HEK293 (cell line): Measurements from ENCODE around the gene SYCP2.

Source experiments
- CTCF ChIA-PET: fragments of 350-600 bp; formaldehyde crosslinking; extraction: SDS; loops from one replicate; lab custom pipeline; 2021; ENCODE audit warnings: antibody characterized with exemption; lab: Yijun Ruan, JAX
- POLR2A ChIA-PET: fragments of 300-600 bp; formaldehyde crosslinking; extraction: SDS; loops from one replicate; lab custom pipeline; 2020; ENCODE audit warnings: antibody characterized with exemption, inconsistent platforms; lab: Yijun Ruan, JAX
- H3K27ac ChIP-seq: fragments of 200-500 bp; sonication (Bioruptor generic); 2 replicates; pipeline ENCODE4 v1.5.1; 2014; ENCODE audit warnings: low read depth, low read length, control low read depth, inconsistent platforms; ENCODE audit errors: extremely low read depth
- H3K36me3 ChIP-seq, 2 experiments: fragments of 200-500 bp in 1 of 2; sonication (Bioruptor generic) in 1 of 2; 1 replicate in 1 of 2; 2 replicates in 1 of 2; pipeline ENCODE4 v1.5.1; 2014 to 2017; ENCODE audit warnings: inconsistent platforms in 2 of 2, low read length in 2 of 2; ENCODE audit not compliant: control insufficient read depth in 2 of 2, insufficient read depth in 1 of 2
- H3K4me1 ChIP-seq: fragments of 200-500 bp; sonication (Bioruptor generic); 2 replicates; pipeline ENCODE4 v1.5.1; 2014; ENCODE audit warnings: mild to moderate bottlenecking, low read length, inconsistent platforms; ENCODE audit not compliant: control insufficient read depth, insufficient read depth
- H3K4me3 ChIP-seq: 2 replicates; pipeline ENCODE4 v1.5.1; 2011; ENCODE audit warnings: low read depth, mild to moderate bottlenecking, control low read depth, low read length, moderate library complexity
- H3K9me3 ChIP-seq: fragments of 200-500 bp; sonication (Bioruptor generic); 2 replicates; pipeline ENCODE4 v1.5.1; 2014; ENCODE audit warnings: low read depth, low read length, inconsistent platforms; ENCODE audit not compliant: control insufficient read depth, insufficient read depth
- ATF2 ChIP-seq: fragments of 450-650 bp; formaldehyde crosslinking; IDR thresholded peaks from 2 replicates; pipeline ENCODE4 v1.5.1; 2016; ENCODE audit warnings: missing biosample characterization, missing genetic modification characterization, low read depth
- PRDM6 ChIP-seq: fragments of 450-650 bp; formaldehyde crosslinking; IDR thresholded peaks from 2 replicates; pipeline ENCODE4 v1.5.1; 2017; ENCODE audit warnings: missing biosample characterization, missing genetic modification characterization
- SCRT1 ChIP-seq: fragments of 450-650 bp; formaldehyde crosslinking; IDR thresholded peaks from 2 replicates; pipeline ENCODE4 v1.5.1; 2016; ENCODE audit warnings: missing biosample characterization, missing genetic modification characterization, borderline replicate concordance
- SCRT2 ChIP-seq: fragments of 450-650 bp; formaldehyde crosslinking; IDR thresholded peaks from 2 replicates; pipeline ENCODE4 v1.5.1; 2016; ENCODE audit warnings: missing biosample characterization, missing genetic modification characterization
- TCF7L2 ChIP-seq: IDR thresholded peaks from 2 replicates; pipeline ENCODE4 v1.6.1; 2011; ENCODE audit warnings: low read depth, mild to moderate bottlenecking, inconsistent platforms, low read length, moderate library complexity, borderline replicate concordance
- TSHZ1 ChIP-seq: fragments of 450-650 bp; formaldehyde crosslinking; IDR thresholded peaks from 2 replicates; pipeline ENCODE4 v1.5.1; 2016; ENCODE audit warnings: missing biosample characterization, missing genetic modification characterization, borderline replicate concordance
- WT1 ChIP-seq: fragments of 450-650 bp; formaldehyde crosslinking; IDR thresholded peaks from 2 replicates; pipeline ENCODE4 v1.5.1; 2016; ENCODE audit warnings: missing biosample characterization, missing genetic modification characterization
- ZBTB21 ChIP-seq: fragments of 450-650 bp; formaldehyde crosslinking; IDR thresholded peaks from 2 replicates; pipeline ENCODE4 v1.5.1; 2017; ENCODE audit warnings: missing biosample characterization, missing genetic modification characterization
- ZBTB8A ChIP-seq: fragments of 450-650 bp; formaldehyde crosslinking; IDR thresholded peaks from 2 replicates; pipeline ENCODE4 v1.5.1; 2016; ENCODE audit warnings: missing biosample characterization, missing genetic modification characterization
- ZFP41 ChIP-seq: fragments of 450-650 bp; formaldehyde crosslinking; IDR thresholded peaks from 2 replicates; pipeline ENCODE4 v1.5.1; 2016; ENCODE audit warnings: missing biosample characterization, missing genetic modification characterization, borderline replicate concordance
- ZFP69B ChIP-seq: fragments of 450-650 bp; formaldehyde crosslinking; IDR thresholded peaks from 2 replicates; pipeline ENCODE4 v1.5.1; 2016; ENCODE audit warnings: missing biosample characterization, missing genetic modification characterization
- ZNF121 ChIP-seq: fragments of 450-650 bp; formaldehyde crosslinking; IDR thresholded peaks from 2 replicates; pipeline ENCODE4 v1.5.1; 2016; ENCODE audit warnings: missing biosample characterization, missing genetic modification characterization
- ZNF174 ChIP-seq: fragments of 450-650 bp; formaldehyde crosslinking; IDR thresholded peaks from 2 replicates; pipeline ENCODE4 v1.5.0; 2017; ENCODE audit warnings: missing biosample characterization, mild to moderate bottlenecking, missing genetic modification characterization
- ZNF404 ChIP-seq: fragments of 450-650 bp; formaldehyde crosslinking; IDR thresholded peaks from 2 replicates; pipeline ENCODE4 v1.5.1; 2017; ENCODE audit warnings: missing biosample characterization, missing genetic modification characterization
- ZNF488 ChIP-seq: fragments of 450-650 bp; formaldehyde crosslinking; IDR thresholded peaks from 2 replicates; pipeline ENCODE4 v1.5.1; 2016; ENCODE audit warnings: missing biosample characterization, missing genetic modification characterization
- ZNF510 ChIP-seq: fragments of 450-650 bp; formaldehyde crosslinking; IDR thresholded peaks from 2 replicates; pipeline ENCODE4 v1.5.1; 2018; ENCODE audit warnings: mild to moderate bottlenecking, missing genetic modification characterization, missing biosample characterization; ENCODE audit not compliant: insufficient replicate concordance
- ZNF654 ChIP-seq: fragments of 450-650 bp; formaldehyde crosslinking; IDR thresholded peaks from 2 replicates; pipeline ENCODE4 v1.5.1; 2016; ENCODE audit warnings: low read depth, missing biosample characterization, missing genetic modification characterization
- ZSCAN4 ChIP-seq: fragments of 450-650 bp; formaldehyde crosslinking; IDR thresholded peaks from 2 replicates; pipeline ENCODE4 v1.5.1; 2017; ENCODE audit warnings: missing biosample characterization, missing genetic modification characterization
- TF ChIP-seq, protein P1 (sequence below): fragments of 450-650 bp; formaldehyde crosslinking; IDR thresholded peaks from 2 replicates; pipeline ENCODE4 v1.5.1; 2016; ENCODE audit warnings: missing biosample characterization, missing genetic modification characterization

The SYCP2 gene

DNA sequence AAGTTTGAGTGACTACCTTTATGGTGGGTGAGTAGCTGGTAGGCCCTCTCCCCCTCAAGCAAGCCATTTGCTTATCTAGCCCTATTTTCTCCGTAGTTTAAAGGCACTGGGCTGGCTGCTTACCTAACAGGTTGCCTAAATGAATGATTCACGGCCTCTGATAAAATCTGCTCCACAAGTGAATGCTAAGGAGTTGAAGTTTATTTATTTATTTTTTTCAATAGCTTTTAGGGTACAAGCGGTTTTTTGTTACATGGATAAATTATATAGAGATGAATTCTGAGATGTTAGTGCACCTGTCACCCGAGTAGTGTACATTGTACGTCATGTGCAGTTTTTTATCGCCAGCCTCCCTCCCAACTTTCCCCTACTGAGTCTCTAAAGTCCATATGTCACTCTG, 16.5 kb upstream of the SYCP2 start:
- CTCF ChIA-PET, result interaction anchor here (1.0 to 3.0 kb wide), 5 partner anchors 10 to 313 kb away, joined by 3 to 12 read pairs (median 7); partner anchors contain the start of genes FAM217B, PPP1R3D and SYCP2
- Histone ChIP-seq H3K36me3 (peaks cover 0 to 6% of the 10 kb centered on the region in 2 experiments; a peak in 2 of 3 replicates), H3K9me3 (no peaks in the 10 kb centered on the region), H3K4me1 (0 out of 2 replicates have a peak, but pooled peaks cover 7% of the 10 kb centered on the region), H3K4me3 (no peak overlapping the region), H3K27ac (no peak overlapping the region)
- POLR2A ChIA-PET, result interaction anchor here (2.7 kb wide), 1 partner anchor 9 kb away, joined by 6 read pairs; the partner anchor contains the start of genes FAM217B and PPP1R3D
- TF ChIP-seq ZNF404 (tag by site-specific recombination) (no peak), ZBTB21 (tag by site-specific recombination) (no peak), ZNF174 (tag by site-specific recombination) (no peak), ZFP41 (tag by site-specific recombination) (no peak), ZNF121 (no peak), WT1 (peak; percentile 70), SCRT1 (tag by site-specific recombination) (peak; percentile 43; the same call in 1 of the 2 replicates), ZBTB8A (tag by site-specific recombination) (0 out of 2 replicates have a peak, but pooled peaks have one; percentile 20), ATF2 (tag by site-specific recombination) (no peak), SCRT2 (tag by site-specific recombination) (peak; percentile 51), PRDM6 (tag by site-specific recombination) (peak; percentile 63), TCF7L2 (no peak)
- TF ChIP-seq, protein P1, sequence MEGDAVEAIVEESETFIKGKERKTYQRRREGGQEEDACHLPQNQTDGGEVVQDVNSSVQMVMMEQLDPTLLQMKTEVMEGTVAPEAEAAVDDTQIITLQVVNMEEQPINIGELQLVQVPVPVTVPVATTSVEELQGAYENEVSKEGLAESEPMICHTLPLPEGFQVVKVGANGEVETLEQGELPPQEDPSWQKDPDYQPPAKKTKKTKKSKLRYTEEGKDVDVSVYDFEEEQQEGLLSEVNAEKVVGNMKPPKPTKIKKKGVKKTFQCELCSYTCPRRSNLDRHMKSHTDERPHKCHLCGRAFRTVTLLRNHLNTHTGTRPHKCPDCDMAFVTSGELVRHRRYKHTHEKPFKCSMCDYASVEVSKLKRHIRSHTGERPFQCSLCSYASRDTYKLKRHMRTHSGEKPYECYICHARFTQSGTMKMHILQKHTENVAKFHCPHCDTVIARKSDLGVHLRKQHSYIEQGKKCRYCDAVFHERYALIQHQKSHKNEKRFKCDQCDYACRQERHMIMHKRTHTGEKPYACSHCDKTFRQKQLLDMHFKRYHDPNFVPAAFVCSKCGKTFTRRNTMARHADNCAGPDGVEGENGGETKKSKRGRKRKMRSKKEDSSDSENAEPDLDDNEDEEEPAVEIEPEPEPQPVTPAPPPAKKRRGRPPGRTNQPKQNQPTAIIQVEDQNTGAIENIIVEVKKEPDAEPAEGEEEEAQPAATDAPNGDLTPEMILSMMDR (tag by site-specific recombination), result no peak
- TF ChIP-seq, all 188 proteins: peak for 5

DNA sequence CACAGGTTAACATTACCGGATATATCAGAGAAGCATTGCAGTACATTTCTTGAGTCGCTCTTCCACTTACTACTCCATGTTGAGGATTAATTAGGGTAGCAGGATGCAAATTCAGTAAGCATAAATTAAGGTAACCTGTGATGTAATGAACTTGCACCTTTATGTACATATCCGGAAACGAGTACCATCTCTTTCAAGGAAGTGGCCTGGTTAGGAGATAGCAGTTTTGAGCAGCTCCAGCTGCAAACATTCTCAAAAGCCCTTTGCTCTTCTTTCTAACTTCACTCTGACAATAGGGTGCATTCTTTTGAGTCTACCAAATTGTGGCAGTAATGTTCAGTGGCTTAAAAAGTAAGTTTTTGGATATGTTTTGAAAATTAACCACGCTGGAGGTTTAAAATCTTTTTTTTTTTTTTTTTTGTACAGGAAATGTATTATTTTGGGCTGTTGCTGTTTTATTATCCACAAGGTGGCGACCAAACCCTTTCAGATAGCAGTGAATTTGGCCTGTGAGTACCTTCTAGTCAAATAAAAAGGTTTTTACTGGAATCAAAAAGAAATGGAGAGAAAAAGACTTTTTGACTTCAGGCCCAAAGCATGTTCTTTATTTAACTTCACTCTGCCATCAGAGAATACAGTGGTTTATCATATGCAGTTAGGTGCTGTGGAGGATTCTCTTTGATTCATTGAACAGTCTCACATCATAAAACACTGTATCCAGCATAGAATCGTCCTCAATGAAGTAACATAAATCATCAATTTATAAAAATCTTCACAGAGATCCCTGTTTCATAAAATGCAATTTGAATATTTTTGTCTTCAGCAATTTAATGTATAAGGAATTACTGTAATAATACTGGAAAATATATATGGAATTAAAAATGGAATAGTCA, 15.6 kb upstream of the SYCP2 start:
- no peak overlapping the region for H3K4me3 ChIP-seq
- no peak overlapping the region for H3K27ac ChIP-seq
- ChIA-PET CTCF (interaction anchor here (0.6 to 2.4 kb wide), 15 partner anchors 9 to 1990 kb away, joined by 3 to 8 read pairs (median 3); partner anchors contain the start of genes FAM217B, PPP1R3D and SYCP2), POLR2A (interaction anchor here (0.7 to 2.7 kb wide), 2 partner anchors 8 to 14 kb away, joined by 3 to 6 read pairs; partner anchors contain the start of genes FAM217B and PPP1R3D)
- no peaks in the 10 kb centered on the region for H3K9me3 ChIP-seq
- 0 out of 2 replicates have a peak, but pooled peaks cover 7% of the 10 kb centered on the region for H3K4me1 ChIP-seq
- peaks cover under 1 to 14% of the 10 kb centered on the region in 2 experiments for H3K36me3 ChIP-seq
- TF ChIP-seq TSHZ1 (tag by site-specific recombination) (no peak), ZFP69B (tag by site-specific recombination) (no peak), ZNF488 (tag by site-specific recombination) (no peak), ZSCAN4 (tag by site-specific recombination) (no peak), ZNF654 (tag by site-specific recombination) (peak; percentile 81), ZNF510 (tag by site-specific recombination) (no peak)
